Activated naive CD8-positive, alpha-beta T cell treated with anti-CD3 and anti-CD28 coated beads, Interleukin-2, amount 50 U/mL, for 24 hours (primary cell): ENCODE results near the gene TIMM22.

Source experiments
- ATAC-seq: fragments of 150-1000 bp; cut with Tn5 transposase; one replicate; pipeline ENCODE4 v1.10.0; 2021
- DNase-seq: peaks from one replicate; pipeline ENCODE4 v3.0.0; 2021
- H3K27ac Mint-ChIP-seq: one replicate; pipeline ENCODE4 v1.8.0; 2021; ENCODE audit warnings: mild to moderate bottlenecking, mixed read lengths
- H3K27me3 Mint-ChIP-seq: one replicate; pipeline ENCODE4 v1.8.0; 2021; ENCODE audit warnings: mixed read lengths
- H3K36me3 Mint-ChIP-seq: one replicate; pipeline ENCODE4 v1.8.0; 2021; ENCODE audit warnings: low read depth, mixed read lengths
- H3K4me1 Mint-ChIP-seq: one replicate; pipeline ENCODE4 v1.8.0; 2021; ENCODE audit warnings: mixed read lengths
- H3K4me3 Mint-ChIP-seq: one replicate; pipeline ENCODE4 v1.8.0; 2021; ENCODE audit warnings: mild to moderate bottlenecking, moderate library complexity, mixed read lengths
- H3K9me3 Mint-ChIP-seq: one replicate; pipeline ENCODE4 v1.8.0; 2021; ENCODE audit warnings: mixed read lengths

Gene TIMM22

DNA sequence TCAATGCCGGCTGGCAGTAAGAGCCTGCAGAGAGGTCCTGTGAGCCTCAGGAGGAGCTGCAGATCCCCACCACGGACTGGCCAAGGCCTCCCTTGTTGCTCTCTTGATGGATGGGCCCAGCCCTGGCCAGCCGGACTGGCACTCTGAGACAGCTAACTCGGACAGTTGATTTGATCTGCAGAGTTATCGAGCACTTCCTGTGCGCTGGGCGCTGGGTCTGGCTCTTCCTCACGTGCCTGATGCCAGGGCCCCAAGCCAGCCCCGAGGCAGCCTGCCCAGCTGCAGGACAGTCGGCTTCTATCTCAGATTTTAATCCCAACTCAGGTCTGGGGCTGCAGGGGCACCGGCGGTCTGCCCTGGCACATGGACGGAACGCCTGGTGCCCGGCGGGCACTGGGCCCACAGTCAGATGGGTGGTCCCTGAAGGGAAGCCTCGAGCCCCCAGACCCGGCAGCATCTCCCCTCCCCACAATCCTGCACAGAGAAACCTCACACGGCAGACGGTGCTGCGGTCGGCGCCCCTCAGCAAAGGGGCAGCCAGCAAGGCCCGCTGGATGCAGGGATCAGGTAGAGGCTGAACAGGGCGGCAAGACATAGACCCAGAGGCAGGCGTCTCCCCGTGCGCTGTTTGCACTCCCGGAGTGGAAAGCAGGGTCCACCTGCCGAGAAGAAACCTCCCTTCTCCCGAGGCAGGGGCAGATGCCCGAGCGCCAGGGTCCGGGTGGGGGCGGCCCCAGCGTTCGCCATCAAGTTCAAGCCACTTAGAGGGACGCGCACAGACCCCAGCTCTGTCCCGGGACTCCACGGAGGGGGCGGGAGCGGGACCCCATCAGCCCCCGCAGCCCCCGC lies 34.0 kb downstream of the TIMM22 start:
- H3K36me3 Mint-ChIP-seq, result no peaks in the 10 kb centered on the region
- H3K9me3 Mint-ChIP-seq, result no peaks in the 10 kb centered on the region
- ATAC-seq (no peak), DNase-seq (no peak)
- H3K27ac Mint-ChIP-seq, result no peak overlapping the region
- no peak overlapping the region for H3K4me3 Mint-ChIP-seq
- no peaks in the 10 kb centered on the region for H3K4me1 Mint-ChIP-seq
- no peaks in the 10 kb centered on the region for H3K27me3 Mint-ChIP-seq

DNA sequence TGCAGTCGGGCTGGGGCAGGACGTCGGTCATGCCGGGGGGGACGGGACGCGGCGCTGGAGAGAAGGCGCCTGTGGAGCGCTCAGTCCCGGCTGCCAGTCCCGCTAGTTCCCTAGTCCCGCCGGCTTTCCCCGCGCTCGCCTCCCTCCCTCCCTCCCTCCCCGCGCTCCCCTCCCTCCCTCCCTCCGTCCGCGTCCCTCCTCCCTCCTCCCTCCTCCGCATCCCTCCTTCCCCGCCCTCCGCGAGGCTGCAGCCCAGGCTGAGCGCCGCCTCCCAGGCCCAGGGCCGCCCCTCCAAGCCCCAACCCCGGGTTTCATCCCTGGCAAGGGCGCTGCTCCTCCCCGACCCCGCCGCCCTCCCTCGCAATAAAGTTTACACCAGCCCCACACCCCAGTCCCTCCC lies 34.8 kb downstream of the TIMM22 start:
- Mint-ChIP-seq H3K27me3 (no peaks in the 10 kb centered on the region), H3K27ac (no peak overlapping the region), H3K9me3 (no peaks in the 10 kb centered on the region), H3K4me3 (no peak overlapping the region), H3K36me3 (no peaks in the 10 kb centered on the region), H3K4me1 (no peaks in the 10 kb centered on the region)
- DNase-seq, result no peak
- ATAC-seq, result no peak

DNA sequence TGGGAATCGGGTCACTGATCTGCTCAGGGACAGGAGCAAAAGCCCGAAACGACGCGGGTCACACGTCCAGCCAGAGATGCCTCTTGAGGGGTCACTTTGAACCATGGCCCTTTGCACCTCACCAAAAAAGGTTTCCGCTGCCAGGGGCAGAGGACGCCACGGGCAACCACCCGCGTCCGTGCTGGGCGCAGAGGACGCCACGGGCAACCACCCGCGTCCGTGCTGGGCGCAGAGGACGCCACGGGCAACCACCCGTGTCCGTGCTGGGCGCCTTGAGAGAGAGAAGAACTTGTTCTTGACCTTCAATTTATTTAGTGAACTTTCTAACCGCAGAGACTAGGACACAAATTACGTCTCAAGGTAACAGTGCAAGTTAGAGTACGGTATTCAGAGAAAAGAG lies 35.5 kb downstream of the TIMM22 start:
- DNase-seq, result no peak
- no peak overlapping the region for H3K27ac Mint-ChIP-seq
- no peaks in the 10 kb centered on the region for H3K36me3 Mint-ChIP-seq
- no peaks in the 10 kb centered on the region for H3K4me1 Mint-ChIP-seq
- no peak overlapping the region for H3K4me3 Mint-ChIP-seq
- no peaks in the 10 kb centered on the region for H3K27me3 Mint-ChIP-seq
- ATAC-seq, result no peak
- H3K9me3 Mint-ChIP-seq, result no peaks in the 10 kb centered on the region

DNA sequence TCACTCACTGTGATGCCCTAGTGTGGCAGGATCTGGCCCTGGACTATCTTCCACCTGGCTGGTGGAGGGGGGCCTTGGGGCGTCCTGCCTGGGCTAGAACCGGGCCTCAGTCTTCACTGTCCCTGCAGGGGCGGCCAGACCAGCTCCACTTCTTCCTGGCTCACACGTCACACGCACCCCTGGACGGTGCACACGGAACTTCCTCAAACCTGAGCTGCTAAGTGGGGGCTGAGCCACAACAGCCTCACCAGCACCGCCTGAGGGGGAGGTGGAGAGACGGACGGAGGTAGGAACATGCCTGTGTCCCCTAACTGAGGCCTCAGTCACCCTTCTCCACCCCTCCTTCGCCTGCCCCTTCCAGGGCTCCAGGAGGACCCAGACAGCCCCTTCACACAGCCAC lies 36.6 kb downstream of the TIMM22 start:
- ATAC-seq, result no peak
- Mint-ChIP-seq H3K27me3 (no peaks in the 10 kb centered on the region), H3K4me3 (no peak overlapping the region), H3K27ac (no peak overlapping the region), H3K9me3 (no peaks in the 10 kb centered on the region), H3K4me1 (no peaks in the 10 kb centered on the region), H3K36me3 (no peaks in the 10 kb centered on the region)
- no peak for DNase-seq

DNA sequence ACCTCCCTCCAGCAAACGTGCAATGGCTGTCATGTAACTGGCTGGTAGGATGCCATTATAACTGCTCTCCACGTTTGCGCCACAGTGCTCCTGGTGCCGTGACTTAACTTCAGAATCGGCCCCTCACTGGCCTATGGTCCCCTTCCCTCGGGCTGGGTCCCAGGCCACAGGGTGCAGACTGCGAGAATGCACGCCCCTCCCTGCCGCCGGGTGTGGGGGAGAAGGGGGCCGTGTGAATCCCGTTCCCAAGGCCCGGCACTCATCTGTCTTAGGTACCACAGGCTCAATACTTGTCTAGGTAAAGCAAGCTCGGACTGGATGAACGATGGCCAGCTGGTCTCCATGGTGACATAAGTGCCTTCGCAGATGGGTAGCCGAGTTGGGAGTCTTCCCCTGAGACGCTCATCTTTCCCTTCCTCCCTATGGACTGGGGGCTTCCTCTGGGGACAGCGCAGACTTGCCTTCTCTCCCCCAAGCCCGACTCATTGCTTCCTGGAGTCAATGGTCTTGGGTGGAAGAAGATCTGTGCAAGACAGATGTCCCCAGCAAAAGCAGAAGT lies 37.8 kb downstream of the TIMM22 start:
- Mint-ChIP-seq H3K9me3 (no peaks in the 10 kb centered on the region), H3K27me3 (no peaks in the 10 kb centered on the region), H3K27ac (no peak overlapping the region), H3K4me3 (no peak overlapping the region), H3K36me3 (no peaks in the 10 kb centered on the region), H3K4me1 (no peaks in the 10 kb centered on the region)
- DNase-seq, result no peak
- ATAC-seq, result no peak

DNA sequence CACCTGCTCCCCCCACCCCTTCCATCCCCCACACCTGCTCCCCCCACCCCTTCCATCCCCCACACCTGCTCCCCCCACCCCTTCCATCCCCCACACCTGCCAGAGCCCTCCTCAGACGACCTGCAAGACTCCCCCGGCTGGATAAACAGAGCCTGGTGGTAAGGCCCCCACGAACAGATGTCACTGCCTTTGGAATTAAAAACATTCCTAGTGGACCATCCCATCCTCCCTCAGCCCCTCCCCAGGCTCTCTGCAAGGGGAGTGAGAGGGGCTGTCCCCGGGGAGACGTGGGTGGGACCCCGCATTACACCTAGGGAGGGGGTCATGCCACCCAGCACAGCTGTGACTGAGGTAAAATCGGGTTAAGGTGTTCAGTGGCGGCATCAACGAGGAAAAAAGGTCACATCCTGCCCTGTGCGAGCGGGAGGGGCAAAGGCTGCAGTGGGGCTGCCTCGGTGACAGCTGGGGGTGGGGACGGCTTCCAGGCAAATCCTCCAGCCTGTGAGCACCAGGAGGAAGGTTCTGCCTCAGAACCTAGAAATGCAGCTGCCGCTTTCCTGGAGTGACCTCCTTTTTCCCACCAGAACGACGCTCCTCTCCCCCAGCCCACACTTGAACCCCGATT lies 38.7 kb downstream of the TIMM22 start:
- no peak overlapping the region for H3K4me3 Mint-ChIP-seq
- DNase-seq (no peak), ATAC-seq (no peak)
- H3K27me3 Mint-ChIP-seq, result no peaks in the 10 kb centered on the region
- H3K27ac Mint-ChIP-seq, result no peak overlapping the region
- no peaks in the 10 kb centered on the region for H3K4me1 Mint-ChIP-seq
- no peaks in the 10 kb centered on the region for H3K36me3 Mint-ChIP-seq
- H3K9me3 Mint-ChIP-seq, result no peaks in the 10 kb centered on the region

DNA sequence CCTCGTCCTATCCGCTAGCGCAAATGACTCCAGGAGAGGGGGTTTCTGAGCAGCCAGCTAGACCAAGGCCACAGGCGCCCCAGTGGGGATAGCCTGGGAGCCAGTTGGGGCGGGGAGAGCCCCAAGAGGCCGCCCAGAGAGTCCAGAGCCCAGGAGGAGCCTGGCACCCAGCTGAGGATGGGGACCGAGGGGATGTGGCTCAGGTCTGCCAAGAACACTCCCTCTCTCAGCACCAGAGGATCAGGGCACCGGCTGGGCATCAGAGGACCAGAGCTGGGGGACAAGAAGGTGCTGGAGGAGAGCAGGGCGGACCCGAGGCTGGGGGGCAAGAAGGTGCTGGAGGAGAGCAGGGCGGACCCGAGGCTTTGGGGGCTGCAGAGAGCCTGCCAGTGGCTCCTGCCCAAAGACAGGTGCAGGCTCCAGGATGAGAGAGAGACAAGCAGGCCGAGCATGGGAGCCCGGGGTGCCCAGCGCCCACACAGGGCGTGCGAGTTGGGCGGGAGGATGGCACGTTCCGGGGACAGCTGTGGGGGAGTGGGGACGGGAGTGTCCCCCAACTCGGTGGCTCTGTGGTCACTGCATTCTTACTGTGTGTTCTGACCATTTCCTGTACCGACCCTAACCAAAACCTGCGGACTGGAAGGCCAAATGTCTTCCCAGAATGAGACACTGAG lies 39.4 kb downstream of the TIMM22 start:
- no peaks in the 10 kb centered on the region for H3K36me3 Mint-ChIP-seq

DNA sequence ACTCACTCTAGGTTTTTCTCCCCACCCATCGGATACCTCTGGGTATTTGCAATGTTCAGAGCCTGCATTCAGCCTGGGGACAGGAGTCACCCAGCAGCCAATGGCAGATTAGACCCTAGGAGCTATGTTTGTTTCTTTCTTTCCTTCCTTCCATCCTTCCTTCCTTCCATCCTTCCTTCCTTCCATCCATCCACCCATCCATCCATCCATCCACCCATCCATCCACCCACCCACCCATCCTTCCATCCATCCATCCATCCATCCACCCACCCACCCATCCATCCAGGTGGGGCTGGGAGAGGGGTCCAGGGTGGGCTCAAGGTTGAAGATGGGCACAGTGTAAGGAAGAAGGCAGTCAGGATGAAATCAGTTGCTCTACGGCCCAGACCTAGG lies 39.9 kb downstream of the TIMM22 start:
- H3K9me3 Mint-ChIP-seq, result no peaks in the 10 kb centered on the region
- no peak for DNase-seq
- no peaks in the 10 kb centered on the region for H3K27me3 Mint-ChIP-seq
- peaks cover under 1% of the 10 kb centered on the region for H3K36me3 Mint-ChIP-seq
- H3K4me3 Mint-ChIP-seq, result no peak overlapping the region
- no peaks in the 10 kb centered on the region for H3K4me1 Mint-ChIP-seq
- no peak overlapping the region for H3K27ac Mint-ChIP-seq
- ATAC-seq, result no peak

More for the DNA sequence above, 39.4 kb downstream of the TIMM22 start:
- Mint-ChIP-seq H3K27ac (no peak overlapping the region), H3K9me3 (no peaks in the 10 kb centered on the region), H3K4me3 (no peak overlapping the region), H3K4me1 (no peaks in the 10 kb centered on the region), H3K27me3 (no peaks in the 10 kb centered on the region)
- DNase-seq (no peak), ATAC-seq (no peak)

DNA sequence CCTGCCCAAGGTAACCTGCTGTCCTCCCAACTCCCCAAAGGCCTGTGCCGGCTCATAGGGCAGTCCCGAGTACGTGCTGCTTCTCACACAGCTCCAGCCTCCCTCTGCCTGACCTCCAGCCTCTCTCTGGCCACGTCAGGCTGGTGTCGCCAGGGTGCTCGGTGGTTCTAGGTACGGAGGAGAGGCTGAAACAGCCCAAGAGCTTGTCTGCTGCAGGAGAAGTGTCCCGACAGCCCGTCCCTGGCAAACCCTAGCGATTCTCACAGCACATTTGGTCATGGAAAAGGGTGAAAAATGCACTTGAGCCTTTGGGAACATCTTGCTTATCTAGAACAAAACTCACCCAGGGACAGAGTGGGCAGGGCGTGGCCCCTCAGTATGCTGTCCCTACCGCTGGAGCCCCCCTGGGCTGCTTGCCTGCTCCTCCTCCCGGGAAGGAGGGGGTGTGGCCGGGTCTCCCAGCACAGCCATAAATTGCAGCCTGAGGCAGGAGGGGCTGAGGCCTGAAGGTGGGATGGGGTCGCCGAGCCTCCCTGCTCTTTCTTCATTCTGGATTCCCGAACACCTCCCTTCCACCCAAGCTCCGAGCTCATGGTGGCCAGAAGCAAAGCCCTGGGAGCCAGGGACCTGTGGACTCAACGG lies 40.4 kb downstream of the TIMM22 start:
- ATAC-seq, result no peak
- no peak for DNase-seq
- Mint-ChIP-seq H3K4me3 (no peak overlapping the region), H3K27me3 (no peaks in the 10 kb centered on the region), H3K9me3 (no peaks in the 10 kb centered on the region), H3K4me1 (no peaks in the 10 kb centered on the region), H3K27ac (no peak overlapping the region), H3K36me3 (peaks cover 3% of the 10 kb centered on the region)

DNA sequence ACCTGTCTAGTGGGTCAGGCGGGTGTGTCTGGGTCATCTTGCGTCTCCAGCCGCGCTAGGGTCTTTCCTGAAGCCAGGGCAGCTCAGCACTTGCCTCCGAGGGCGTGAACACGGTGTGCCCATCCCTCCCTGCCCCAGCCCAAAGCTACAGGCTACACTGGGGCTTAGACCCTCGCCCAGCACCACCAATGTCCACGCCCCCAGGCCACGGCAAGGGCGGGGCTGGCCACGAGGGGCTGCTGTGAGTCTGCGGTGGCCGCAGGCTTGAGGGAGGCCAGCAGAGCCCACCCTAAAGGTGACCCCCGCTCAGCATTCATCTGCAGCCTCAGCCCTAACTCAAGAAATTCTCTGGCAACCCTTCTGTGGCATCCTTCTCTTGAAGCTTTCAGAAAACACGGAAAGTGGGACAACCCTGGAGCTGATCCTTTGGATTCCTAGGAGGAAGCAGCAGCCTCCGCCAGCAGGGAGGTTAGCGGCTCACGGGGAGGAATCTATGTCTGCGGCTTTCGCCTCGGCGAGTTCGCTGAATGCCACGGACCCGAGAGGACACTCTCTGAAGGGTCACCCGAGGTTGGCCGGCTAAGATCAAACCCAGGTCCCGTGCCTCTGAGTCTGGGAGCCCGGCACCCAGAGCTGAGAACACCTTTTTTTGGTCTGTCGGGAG lies 41.7 kb downstream of the TIMM22 start:
- H3K27ac Mint-ChIP-seq, result no peak overlapping the region
- DNase-seq (no peak), ATAC-seq (no peak)
- no peaks in the 10 kb centered on the region for H3K27me3 Mint-ChIP-seq
- peaks cover 3% of the 10 kb centered on the region for H3K36me3 Mint-ChIP-seq
- H3K4me1 Mint-ChIP-seq, result no peaks in the 10 kb centered on the region
- H3K9me3 Mint-ChIP-seq, result no peaks in the 10 kb centered on the region
- no peak overlapping the region for H3K4me3 Mint-ChIP-seq

DNA sequence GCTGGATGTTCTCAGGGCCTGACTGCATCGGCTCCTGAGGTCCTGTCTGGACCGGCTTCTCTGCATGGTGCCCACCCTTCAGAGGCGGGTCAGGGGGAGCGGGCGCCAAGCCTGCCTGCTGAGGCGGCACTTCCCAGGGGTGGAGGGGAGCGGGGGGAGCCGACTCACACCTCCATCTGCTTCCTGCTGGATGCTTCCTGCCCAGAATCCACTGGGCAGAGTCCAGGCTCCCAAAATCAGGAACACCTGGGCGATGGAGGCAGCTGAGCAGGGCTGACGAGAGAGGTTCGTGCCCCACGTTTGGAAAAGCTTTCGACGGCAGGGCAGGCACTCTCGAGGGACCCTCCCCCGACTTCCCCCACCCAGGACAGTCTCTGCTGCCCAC lies 42.2 kb downstream of the TIMM22 start:
- Mint-ChIP-seq H3K9me3 (no peaks in the 10 kb centered on the region), H3K4me1 (no peaks in the 10 kb centered on the region), H3K27ac (no peak overlapping the region), H3K27me3 (no peaks in the 10 kb centered on the region), H3K36me3 (peaks cover 3% of the 10 kb centered on the region), H3K4me3 (no peak overlapping the region)
- DNase-seq (no peak), ATAC-seq (no peak)

DNA sequence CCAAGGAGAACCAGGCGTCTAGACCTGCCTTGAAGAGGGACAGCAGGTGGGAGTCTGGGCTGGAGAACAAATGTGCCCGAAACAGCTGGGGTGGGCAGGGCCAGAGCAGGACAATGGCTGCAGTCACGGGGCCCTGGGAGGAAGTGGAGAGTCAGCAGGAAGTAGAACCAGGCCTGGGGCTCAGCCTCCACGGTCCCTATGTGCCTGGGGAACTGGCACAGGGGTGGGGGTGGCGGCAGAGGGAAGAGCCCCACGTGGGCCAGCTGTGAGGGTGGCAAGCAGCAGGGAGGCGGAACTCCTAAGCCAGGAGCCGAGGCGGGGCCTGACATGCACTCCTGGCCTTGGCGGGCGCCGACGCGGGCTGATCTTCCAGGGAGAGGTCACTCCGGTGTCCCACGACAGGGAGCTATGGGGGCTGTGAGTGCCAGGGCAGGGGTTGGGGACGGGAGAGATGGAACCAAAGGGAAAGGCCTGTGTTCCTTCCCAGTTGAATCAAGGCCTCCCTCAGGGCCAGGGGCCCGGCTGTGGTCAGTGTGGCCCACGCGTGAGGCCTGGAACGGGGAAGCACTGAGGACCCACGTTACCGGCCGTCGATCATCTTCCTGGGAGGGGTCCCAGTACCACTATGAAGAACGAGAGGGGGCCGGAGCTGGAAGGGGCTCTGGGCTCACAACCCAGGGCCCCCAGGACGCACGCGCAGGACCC lies 42.7 kb downstream of the TIMM22 start:
- DNase-seq, result no peak
- Mint-ChIP-seq H3K27ac (no peak overlapping the region), H3K36me3 (peaks cover 3% of the 10 kb centered on the region), H3K4me3 (no peak overlapping the region), H3K9me3 (no peaks in the 10 kb centered on the region), H3K27me3 (no peaks in the 10 kb centered on the region), H3K4me1 (no peaks in the 10 kb centered on the region)
- ATAC-seq, result no peak

DNA sequence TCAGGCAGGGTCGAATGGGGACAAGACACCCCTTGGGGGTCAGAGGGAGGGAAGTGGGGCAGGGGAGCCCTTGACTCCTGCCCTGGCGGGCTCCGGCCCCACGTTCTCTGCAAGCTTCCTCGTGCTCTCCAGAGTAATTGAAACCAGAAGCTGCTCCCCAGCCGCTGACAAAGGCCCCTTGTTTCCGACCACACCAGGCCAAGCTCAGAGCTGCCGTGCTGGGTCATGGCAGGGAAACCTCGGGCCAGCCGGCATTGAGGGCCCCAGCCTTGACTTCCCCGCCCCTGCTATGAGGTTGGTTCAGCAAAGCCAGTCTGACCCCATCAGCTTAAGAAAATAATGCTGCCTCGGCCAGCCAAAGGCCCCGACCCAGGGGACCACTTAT lies 43.3 kb downstream of the TIMM22 start:
- H3K4me3 Mint-ChIP-seq, result no peak overlapping the region
- no peaks in the 10 kb centered on the region for H3K4me1 Mint-ChIP-seq
- ATAC-seq, result no peak
- H3K9me3 Mint-ChIP-seq, result no peaks in the 10 kb centered on the region
- DNase-seq, result no peak
- no peaks in the 10 kb centered on the region for H3K27me3 Mint-ChIP-seq
- H3K27ac Mint-ChIP-seq, result no peak overlapping the region
- H3K36me3 Mint-ChIP-seq, result peaks cover 4% of the 10 kb centered on the region

DNA sequence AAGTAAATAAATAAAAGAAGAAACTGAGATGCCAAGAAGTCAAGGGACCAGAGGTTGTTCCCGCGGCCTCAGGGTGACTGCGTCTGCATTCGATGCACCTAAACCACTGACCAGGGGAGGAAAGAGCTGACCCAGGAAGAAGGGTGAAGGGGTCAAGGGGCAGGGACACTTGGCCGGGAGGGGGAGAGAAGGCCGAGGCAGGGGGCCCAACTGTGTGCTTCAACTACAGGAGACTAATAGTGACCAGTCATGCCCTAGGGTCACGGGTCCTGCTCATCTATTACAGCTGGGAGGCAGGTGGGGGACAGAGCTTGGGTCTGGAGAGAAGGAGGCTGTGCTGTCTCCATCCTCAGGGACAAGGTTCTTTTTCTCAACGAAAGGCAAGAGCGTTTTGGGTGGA lies 44.8 kb downstream of the TIMM22 start:
- no peak for DNase-seq
- H3K27ac Mint-ChIP-seq, result no peak overlapping the region
- H3K9me3 Mint-ChIP-seq, result no peaks in the 10 kb centered on the region
- no peak for ATAC-seq
- H3K36me3 Mint-ChIP-seq, result peaks cover 4% of the 10 kb centered on the region
- no peak overlapping the region for H3K4me3 Mint-ChIP-seq
- H3K27me3 Mint-ChIP-seq, result no peaks in the 10 kb centered on the region
- no peaks in the 10 kb centered on the region for H3K4me1 Mint-ChIP-seq
